Inferior parietal cortex (tissue), 1 donor: ENCODE data around the gene TMEM63B.
"Not testable (repeated sequence)": the region's sequence is repeated elsewhere in the genome, so short reads cannot be mapped to it uniquely, and the experiment has no call there.

ENCODE experiments used
- DNase-seq: peaks from one replicate; pipeline ENCODE4 v3.0.0-alpha.2; 2016; ENCODE audit errors: extremely low spot score

The TMEM63B gene

DNA sequence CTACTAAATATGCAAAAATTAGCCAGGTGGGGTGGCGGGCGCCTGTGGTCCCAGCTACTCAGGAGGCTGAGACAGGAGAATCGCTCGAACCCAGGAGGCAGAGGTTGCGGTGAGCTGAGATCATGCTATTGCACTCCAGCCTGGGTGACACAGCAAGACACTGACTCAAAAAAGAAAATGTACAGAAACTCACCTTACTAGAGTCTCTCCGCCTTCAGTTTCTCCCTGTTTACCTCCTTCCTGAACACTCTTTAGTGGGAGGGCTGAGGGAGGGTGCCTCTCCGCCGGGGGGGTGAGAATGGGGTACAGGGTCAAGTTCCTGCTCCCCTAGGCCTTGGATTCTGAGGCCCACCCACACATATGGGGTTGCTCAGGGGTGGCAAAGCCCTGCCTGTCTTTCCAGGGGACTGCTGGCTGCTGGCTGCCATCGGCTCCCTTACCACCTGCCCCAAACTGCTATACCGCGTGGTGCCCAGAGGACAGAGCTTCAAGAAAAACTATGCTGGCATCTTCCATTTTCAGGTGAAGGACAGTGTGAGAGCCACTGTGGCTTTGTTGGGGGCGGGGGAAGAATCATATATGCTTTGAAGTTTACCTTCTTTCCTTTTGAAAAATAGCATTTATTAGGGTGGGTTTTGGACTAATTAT lies 44.7 kb downstream of the TMEM63B start:
- DNase-seq: no peak

- DNase-seq: peak; percentile 87
Measured at GRCh38 chr6:44172731-44173500, 45.6 kb downstream of the TMEM63B start.

GRCh38 chr6:44176130-44176761 lies 48.9 kb downstream of the TMEM63B start:
- no peak for DNase-seq

- DNase-seq: no peak
Measured at GRCh38 chr6:44176762-44177509, 49.6 kb downstream of the TMEM63B start.

DNA sequence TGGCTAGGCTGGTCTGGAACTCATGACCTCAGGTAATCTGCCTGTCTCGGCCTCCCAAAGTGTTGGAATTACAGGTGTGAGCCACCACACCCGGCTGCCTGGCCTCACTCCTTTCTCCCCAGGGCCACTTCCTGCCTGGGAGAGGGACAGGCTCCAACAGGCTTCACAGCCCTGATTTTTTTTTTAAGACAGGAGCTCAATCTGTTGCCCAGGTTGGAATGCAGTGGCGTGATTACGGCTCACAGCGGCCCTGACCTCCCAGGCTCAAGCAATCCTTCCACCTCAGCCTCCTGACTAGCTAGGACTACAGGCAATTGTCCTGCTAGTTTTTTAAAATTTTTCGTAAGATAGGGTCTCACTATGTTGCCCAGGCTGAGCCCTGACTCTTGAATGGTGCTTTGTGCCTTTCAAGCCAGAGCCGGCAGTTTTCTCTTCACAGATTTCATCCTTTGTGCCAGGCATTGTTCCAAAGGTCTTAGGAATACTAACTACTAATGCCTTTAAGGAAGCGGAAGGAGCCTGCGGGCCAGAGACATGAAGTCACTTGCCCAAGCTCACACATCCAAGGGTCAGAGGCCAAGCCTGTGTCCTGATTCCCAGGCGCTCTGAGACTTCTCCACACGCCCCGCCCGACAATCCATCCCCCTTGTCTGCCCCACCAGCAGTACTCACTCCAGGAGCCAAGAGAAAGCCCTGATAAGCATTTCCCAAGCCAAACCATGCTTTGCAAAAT lies 50.5 kb downstream of the TMEM63B start:
- no peak for DNase-seq

- no peak for DNase-seq
Measured at GRCh38 chr6:44178424-44179071, 51.2 kb downstream of the TMEM63B start.

- DNase-seq: no peak
Measured at GRCh38 chr6:44179072-44179536, 51.8 kb downstream of the TMEM63B start.

DNA sequence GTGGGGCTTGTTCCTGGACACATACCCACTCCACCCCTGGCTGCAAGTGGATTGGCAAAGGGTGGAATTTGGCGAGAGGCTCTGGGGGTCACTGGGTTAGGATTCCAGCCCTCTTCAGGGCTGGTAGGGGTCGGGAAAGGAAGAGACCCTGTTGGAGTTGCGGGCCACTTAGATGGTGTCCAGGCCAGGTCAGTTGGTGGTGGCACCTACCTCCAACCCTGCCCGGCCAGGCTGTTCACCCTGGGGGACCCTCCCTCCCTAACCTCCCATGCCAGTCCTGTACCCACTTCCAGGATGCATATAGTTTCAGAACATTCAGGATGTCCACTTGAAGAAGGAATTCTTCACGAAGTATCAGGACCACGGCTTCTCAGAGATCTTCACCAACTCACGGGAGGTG lies 52.3 kb downstream of the TMEM63B start:
- no peak for DNase-seq

GRCh38 chr6:44180406-44180805 lies 53.1 kb downstream of the TMEM63B start:
- DNase-seq: no peak

DNA sequence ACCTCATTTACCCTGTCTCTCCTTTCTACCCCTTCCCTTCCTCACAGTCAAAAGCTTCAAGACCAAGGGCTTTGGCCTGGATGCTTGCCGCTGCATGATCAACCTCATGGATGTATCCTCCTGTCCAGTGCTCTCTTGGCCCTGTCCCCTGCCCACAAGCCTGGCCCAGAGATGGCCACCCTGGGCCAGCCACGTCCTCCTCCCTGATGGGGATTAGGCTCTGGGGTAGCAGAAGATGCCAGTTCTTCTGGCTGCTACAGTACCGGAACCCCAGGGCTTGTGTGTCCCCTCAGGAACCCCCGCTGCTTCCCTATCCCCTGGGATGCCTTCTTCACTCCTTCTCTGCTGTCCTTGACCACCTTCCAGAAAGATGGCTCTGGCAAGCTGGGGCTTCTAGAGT lies 53.5 kb downstream of the TMEM63B start:
- DNase-seq: no peak

DNA sequence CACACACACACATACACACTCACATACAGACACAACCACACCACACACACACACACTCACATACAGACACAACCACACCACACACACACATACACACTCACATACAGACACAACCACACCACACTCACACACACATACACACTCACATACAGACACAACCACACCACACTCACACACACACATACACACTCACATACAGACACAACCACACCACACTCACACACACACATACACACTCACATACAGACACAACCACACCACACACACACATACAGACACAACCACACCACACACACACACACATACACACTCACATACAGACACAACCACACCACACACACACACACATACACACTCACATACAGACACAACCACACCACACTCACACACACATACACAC lies 54.4 kb downstream of the TMEM63B start:
- not testable (repeated sequence) for DNase-seq

GRCh38 chr6:44182911-44183390 lies 55.6 kb downstream of the TMEM63B start:
- DNase-seq: no peak

DNA sequence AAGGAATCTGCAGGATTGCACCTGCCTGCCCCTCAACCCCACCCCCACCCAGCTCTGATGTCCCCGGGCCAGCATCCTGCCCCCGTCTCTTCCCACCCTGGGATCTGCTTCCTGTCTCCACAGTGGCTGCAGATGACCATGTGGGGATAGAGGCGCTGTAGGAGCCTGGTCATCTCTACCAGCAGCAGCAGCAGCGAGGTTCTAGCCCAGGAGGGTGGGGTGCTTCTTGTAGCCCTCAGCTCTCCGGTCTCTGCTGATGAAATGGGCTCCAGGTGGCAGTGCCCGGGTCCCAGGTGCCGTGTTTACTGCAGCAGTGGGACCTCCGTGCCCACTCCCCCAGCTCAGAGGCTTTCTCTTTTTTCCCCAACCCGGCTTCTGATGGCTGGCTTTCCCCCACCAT lies 56.4 kb downstream of the TMEM63B start:
- DNase-seq: no peak

GRCh38 chr6:44185356-44185755 lies 58.0 kb downstream of the TMEM63B start:
- DNase-seq: not testable (repeated sequence)

- DNase-seq: no peak
Measured at GRCh38 chr6:44185953-44186634, 58.7 kb downstream of the TMEM63B start.

GRCh38 chr6:44186635-44187025 lies 59.3 kb downstream of the TMEM63B start:
- DNase-seq: no peak

GRCh38 chr6:44188819-44189218 lies 61.5 kb downstream of the TMEM63B start:
- DNase-seq: no peak

- no peak for DNase-seq
Measured at GRCh38 chr6:44189257-44189656, 61.9 kb downstream of the TMEM63B start.

- no peak for DNase-seq
Measured at GRCh38 chr6:44190715-44191114, 63.4 kb downstream of the TMEM63B start.

- no peak for DNase-seq
Measured at GRCh38 chr6:44192428-44193041, 65.2 kb downstream of the TMEM63B start.
